NCI-H510A (cell line): Measurements from ENCODE around the gene DNAH11.
A peak's percentile ranks its signal among the peaks of the same experiment; 100 is the strongest.

Source experiments
- DNase-seq: peaks from one replicate; lab custom pipeline; 2025; lab: John Stamatoyannopoulos, UW

The DNAH11 gene

DNA sequence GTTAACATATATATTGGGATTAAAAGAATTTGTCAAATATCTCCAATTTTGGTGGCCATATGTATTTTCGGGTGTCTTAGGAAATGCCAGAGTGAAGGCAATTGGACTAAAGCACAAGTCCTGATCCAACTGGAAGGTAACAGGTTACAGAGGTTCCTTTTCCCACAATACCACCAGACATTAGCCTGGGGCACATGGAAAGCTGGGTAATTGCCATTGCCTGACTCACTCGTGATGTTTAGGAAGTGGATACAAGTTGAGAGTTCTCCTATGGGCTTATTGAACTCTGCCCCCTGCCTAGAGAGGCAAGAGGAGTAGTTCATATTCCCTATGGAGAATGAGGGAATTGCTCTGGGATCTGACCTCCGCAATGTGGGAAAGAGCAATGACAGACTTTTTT, 5.7 kb downstream of the DNAH11 start:
- no peak for DNase-seq

DNA sequence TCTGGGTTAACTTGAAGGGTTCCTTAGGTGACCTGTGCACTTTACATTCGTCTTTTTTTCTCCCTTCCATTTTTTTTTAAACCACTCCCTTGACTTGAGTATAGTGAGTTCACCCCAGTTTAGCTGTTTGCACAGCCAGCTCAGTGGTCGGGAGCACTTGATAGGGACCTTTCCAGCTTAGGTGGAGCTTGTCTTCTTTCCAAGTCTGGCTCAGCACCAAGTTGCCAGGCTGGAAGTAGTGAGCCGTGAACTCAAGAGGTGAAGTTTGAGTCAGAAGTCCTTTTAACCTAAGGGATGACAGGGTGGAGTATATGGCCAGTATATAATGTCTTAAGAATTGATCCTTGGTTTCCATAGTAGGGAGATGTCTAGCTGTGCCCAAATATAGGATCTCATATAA, 7.2 kb downstream of the DNAH11 start:
- DNase-seq: no peak

GRCh38 chr7:21550821-21551531, 8.1 kb downstream of the DNAH11 start:
- DNase-seq: peak; percentile 60

DNA sequence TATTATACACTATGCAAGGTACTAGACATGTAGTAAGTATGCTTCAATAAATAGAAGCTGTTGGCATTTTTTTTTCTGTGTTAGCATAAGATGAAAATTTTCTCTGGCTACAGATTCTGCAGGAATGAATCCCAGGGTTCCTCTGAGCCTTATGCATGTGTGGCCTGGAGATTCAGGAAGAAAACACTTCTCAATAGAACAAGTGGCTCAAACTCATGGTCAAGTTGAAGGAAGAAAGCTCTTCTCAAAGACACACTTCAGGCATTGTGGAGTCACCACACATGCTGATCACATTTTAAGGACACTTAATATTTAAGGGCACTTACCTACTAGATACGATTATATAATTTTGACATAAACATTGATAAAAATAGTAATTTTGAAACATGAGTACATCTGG, 19.5 kb downstream of the DNAH11 start:
- DNase-seq: no peak

DNA sequence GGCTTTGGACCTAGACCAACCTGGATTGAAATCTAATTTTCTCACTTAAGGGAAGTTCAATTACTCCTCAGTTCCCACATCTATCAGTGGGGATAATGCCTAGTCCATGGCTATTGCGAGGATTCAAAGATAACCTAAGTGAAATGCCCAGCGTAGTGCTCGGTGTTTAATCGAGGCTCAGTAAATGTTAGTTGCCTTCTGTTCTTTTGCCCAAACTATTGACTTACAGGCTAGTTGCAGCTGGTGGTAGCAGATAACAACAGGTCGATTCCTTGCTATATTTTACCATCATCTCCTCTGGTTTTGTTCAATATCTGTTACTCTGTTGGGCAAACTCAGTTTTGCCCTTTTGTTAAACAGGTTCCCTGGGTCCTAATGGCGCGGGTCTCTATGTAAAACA, 22.8 kb downstream of the DNAH11 start:
- no peak for DNase-seq

DNA sequence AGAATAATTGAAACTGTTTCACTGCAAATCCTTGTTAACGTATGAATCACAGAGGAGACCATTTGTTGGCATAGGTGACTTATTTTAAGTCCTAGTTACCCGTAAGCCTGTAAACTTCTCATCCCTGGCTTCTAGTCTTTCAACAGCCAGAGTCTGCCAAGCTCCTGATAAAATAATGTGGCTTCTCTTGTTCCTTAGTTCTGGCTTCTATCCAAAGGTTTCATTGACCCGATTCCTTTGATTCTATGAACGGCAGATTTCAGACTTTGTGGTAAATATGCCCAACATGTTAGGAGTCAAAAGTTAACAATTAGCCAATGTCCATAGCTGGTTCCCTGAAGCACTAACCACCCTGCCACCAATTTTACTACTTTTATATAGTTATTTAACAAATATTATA, 23.3 kb downstream of the DNAH11 start:
- DNase-seq: no peak

DNA sequence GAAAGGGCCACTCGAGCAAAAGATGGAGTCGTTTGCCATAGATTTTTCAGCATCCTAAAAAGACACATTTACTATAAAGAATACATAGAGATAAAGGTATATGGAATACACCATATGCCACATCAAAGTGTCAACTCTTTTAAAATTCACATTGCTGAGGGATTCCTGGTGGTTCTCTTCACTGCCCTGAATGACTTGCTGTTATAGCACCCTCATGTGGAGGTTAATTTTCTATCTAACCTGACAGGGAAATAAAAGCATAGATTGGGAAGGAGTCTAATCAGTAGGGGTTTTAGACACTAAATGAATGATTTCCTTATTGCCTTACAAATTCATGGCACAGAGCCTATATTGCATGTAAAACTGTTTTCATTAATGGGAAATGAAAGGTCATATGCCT, 25.9 kb downstream of the DNAH11 start:
- DNase-seq: no peak

- no peak for DNase-seq
Measured at GRCh38 chr7:21572331-21573313, 29.8 kb downstream of the DNAH11 start.

DNA sequence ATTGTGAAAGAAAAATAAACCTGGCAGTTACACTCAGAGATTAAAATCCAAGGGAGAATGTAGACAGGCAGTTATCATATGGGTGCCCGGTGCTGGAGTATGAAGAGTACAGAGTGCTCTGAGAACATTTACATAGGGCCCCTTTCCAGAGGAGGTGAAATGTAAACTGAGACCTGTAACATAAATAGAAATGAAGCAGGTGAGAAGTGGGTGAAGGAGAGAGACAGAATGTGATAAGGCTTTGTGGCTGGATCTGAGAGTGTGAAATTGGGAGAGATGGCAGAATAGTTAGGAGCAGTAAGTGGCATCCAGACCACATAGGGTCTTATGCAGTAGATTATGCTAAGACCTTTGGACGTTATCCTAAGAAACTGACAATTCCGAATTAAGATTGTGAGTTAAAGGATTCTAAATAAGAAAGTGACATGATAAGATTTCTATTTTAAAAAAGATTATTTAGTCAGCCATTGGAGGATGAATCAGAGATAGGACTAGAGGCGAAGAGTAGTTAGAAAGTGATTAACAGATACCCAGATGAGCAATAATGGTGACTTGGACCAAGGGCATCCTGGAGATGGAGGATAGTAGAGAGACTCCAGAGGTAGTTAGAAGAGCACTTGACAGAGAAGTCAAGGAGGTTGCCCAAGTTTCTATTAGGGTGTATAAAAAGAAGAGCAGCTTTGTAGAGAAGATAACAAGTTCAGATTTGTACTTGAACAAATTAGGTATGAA, 36.7 kb downstream of the DNAH11 start:
- peak; percentile 14 for DNase-seq

DNA sequence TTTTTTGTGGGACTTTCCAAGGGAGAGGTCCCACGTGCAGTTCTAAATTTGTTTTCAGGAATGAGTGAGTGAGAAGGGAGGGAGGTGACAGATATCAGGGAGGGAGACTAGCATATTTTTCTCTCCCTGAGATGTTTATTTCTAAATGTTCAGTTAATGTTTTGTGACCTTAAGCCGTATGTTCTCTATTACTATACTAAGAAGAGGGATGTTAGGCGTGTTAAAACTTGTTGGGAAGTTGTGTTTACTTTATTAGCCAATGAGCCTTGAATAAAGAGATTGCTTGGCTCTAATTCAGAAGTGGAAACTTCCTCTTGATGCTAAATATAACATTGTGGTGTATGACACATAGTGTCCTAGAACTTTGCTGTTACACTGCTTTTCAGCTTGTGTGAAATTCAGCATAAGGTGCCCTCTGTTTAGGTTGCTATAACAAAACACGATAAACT, 37.3 kb downstream of the DNAH11 start:
- peak; percentile 38 for DNase-seq

GRCh38 chr7:21585070-21585724, 42.4 kb downstream of the DNAH11 start:
- DNase-seq: peak; percentile 71

DNA sequence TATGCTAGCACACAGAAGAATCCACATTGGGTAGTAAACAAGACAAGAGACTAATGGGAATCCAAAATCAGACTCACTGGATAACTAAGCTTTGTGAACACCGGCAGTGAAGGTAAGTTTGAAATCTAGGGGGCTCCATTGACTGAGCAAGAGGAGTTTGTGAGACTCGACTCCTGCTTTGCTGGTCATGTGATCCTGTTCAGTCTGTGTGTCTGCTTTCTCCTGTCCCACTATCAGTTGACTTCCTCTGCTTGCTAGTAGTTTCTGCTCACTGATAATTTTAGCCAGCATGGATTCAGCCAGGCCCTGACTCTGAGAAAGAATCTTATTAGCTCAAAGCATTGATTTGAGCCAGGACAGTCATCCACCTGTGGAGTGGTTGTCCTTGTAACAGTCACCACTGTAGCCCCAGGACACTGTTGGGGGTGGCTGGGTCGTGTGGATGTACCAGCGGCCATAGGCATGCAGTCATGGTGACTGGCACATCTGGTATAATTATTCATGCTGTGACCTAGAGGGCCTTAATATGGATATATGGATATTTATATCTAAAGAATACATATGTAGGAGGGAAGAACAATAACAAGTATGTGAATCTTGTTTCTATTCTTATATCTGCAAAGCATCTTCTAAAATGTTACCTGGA, 44.4 kb downstream of the DNAH11 start:
- no peak for DNase-seq

DNA sequence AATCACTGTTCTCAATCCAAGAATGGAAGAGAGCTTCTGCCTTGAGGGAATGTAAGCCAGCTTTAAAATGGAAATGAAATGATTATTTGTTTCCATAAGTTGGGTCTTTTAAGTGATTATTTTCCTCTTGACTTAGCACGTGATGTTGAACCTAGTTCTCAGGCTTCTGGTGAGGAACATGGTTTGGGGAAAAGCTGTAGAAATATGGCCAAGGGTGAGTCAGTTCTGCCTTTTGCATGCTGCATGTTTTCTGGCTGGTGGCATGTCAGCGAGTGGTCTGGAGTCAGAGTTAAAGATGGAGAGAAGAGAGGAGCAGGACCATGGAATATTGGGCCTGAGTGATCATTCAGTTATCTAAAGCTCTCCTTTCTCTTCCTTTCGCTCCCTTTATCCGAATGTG, 54.0 kb downstream of the DNAH11 start:
- DNase-seq: no peak

GRCh38 chr7:21603462-21603861, 60.6 kb downstream of the DNAH11 start:
- DNase-seq: no peak

DNA sequence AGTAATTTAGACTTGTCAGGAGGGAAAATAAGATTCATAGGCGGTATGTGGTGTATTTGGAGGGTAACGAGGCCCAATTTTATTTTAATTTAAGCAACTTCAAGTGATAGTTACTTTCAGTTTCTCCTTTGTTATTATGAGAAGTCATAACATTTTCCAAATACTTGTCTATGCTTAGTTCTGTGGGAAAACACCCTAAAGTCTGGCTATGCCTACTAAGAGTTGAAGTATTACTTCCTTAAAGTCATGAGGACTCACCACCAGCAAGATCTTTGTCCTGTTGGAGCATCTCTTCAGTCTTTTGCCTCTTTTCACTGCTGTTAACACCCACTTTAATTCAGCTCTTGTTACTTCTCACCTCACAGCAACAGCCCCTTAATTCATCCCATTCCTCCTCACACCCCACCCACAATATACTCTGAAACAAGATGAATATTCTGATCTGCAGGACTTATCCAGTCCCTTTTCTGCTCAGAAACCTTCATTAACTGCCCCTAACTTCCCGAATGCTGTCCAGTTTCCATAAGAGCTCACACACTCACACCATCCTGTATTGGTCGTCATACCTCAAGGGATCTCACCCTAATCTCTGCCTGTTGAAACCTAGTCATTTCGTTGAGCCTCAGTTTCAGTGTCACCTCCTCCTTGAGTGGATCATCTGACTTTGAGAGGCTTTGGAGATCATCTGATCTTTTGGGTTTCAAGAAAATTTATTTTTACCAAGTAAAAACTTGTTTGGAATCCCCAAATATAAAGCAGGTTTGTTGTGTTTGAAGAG, 61.3 kb downstream of the DNAH11 start:
- DNase-seq: no peak

DNA sequence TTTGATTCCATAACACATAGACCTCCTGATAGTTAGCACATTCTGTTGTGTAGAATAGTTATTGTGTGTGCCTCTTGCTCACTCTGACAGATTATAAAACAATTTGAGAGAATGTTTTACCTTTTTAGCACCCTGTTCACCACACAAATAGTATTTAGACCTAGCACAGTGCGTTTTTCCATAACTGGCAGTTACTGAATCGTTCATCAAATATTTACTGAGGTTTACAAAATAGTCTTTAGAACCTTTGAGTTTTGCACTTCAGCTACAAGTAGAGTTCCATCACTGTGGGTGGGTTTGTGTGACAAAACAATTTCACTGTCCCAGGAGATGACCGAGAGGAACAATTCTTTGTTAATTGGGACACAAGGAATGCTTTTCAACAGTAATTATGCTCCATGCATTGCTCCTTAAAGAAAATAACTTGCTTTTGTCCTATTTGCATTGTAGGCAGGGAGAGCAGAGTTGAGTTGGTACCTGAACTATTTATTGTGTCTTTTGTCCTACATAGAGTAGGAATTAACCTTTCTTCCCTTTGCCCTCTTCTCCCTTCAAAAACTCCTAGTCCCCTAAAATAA, 62.3 kb downstream of the DNAH11 start:
- DNase-seq: no peak

GRCh38 chr7:21608465-21608864, 65.6 kb downstream of the DNAH11 start:
- no peak for DNase-seq

DNA sequence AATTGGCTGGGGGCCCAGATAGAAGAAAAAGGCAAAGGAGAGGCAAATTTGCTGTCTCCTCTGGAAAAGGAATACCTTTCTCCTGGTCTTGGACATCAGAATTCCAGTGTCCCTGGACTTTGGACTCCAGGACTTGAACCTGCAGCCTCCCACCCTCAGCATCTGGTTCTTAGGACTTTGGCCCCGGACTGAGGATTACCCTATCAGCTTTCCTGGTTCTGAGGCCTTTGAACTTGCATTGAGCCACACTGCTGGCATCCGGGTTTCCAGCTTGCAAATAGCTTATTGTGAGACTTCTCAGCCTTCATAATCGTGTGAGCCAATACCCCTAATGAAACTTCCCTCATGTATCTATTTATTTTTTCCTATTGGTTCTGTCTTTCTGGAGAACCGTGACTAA, 68.3 kb downstream of the DNAH11 start:
- no peak for DNase-seq

DNA sequence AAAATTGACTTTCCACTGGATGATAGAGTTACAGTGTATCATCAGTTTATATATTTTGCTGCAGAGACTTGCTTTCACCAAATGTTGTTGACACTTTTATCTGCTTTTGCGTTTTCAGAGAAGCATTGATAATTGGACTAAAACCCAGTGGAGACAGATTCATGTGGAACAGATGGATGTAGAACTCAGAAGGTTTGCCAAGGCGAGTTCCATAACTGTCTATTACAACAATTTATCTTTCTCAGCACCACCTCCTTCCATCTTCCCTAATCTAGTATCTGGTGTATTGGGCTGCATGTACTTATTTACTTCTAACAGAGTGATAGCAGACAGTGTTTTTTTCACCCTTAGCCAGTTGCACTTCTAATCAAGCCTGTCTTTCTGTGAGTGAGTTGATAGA, 73.3 kb downstream of the DNAH11 start:
- no peak for DNase-seq

GRCh38 chr7:21616796-21617436, 74.1 kb downstream of the DNAH11 start:
- DNase-seq: no peak
